IPS-18a (cell line): ENCODE measurements around the gene PIK3C2B.
"Not testable (repeated sequence)": the region's sequence is repeated elsewhere in the genome, so short reads cannot be mapped to it uniquely, and the experiment has no call there.

Experiments used
- H3K27ac ChIP-seq: one replicate; pipeline ENCODE4 v1.5.1; 2013; ENCODE audit warnings: low read length
- H3K27me3 ChIP-seq: one replicate; pipeline ENCODE4 v1.6.1; 2013; ENCODE audit warnings: mild to moderate bottlenecking, low read length; ENCODE audit not compliant: control insufficient read depth, insufficient read depth
- H3K36me3 ChIP-seq: one replicate; pipeline ENCODE4 v1.6.1; 2013; ENCODE audit warnings: low read depth, low read length; ENCODE audit not compliant: control insufficient read depth
- H3K4me1 ChIP-seq: one replicate; pipeline ENCODE4 v1.6.1; 2013; ENCODE audit warnings: low read depth, low read length; ENCODE audit not compliant: control insufficient read depth
- H3K4me3 ChIP-seq: one replicate; pipeline ENCODE4 v1.5.1; 2013; ENCODE audit warnings: low read length
- H3K9ac ChIP-seq: one replicate; pipeline ENCODE4 v1.6.1; 2013; ENCODE audit warnings: mild to moderate bottlenecking, low read length, moderate library complexity
- H3K9me3 ChIP-seq: one replicate; pipeline ENCODE4 v1.6.1; 2013; ENCODE audit warnings: low read depth, low read length; ENCODE audit not compliant: control insufficient read depth

The PIK3C2B gene

DNA sequence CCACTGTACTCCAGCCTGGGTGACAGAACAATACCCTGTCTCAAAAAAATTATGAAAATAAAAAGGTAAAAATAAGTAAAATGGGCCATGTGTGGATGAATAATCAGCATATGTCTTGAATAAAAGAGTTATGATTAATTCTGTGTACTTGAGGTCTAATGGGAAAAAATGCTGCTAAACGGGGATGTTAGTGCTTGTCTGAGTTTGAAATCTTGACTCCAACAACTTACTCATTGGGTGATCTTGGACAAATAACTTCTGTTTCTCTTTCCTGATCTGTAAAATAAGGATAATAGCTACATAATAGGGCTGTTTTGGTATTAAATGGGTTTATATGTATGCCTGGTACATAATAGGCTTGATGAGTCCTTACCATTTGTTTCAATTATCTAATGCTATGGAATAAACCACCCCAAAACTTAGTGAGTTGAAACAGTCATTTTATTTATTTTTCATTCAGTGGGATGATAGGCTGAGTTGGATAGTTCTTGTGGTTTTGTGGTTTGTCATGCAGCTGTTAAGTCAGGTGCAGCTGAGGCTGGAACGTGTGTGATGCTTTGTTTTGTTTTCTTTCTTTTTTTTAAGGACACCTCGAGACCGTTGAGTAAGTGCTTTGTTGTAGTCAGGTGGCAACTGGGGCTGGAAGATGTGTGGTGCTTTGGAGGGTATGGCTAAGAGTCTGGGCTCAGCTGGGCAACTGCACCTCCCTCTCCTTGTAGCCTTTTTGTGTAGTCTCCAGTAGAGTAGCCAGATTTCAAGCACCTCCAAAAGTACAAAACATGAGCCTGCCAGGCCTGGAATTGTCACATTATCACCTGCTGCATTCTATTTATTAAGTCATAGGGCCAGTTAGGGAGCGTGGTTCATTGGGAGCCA lies 26.5 kb upstream of the PIK3C2B start:
- no peaks in the 10 kb centered on the region for H3K27me3 ChIP-seq
- H3K4me1 ChIP-seq: no peaks in the 10 kb centered on the region

GRCh38 chr1:204517382-204517781 lies 22.8 kb upstream of the PIK3C2B start:
- H3K27ac ChIP-seq: not testable (repeated sequence)
- peak overlapping the region; percentile 94 for H3K9ac ChIP-seq

More for the DNA sequence above, 26.5 kb upstream of the PIK3C2B start:
- peaks cover 15% of the 10 kb centered on the region for H3K36me3 ChIP-seq
- no peak overlapping the region for H3K9ac ChIP-seq
- H3K9me3 ChIP-seq: no peaks in the 10 kb centered on the region
- H3K27ac ChIP-seq: no peak overlapping the region
- no peak overlapping the region for H3K4me3 ChIP-seq

GRCh38 chr1:204516180-204516879 lies 21.7 kb upstream of the PIK3C2B start, which contains the start of gene MDM4:
TSS of gene MDM4 (plus strand) at chr1:204516406. CDS start at chr1:204525519, 9,113 bp downstream.
- H3K4me1 ChIP-seq: no peaks in the 10 kb centered on the region
- H3K36me3 ChIP-seq: peaks cover 10% of the 10 kb centered on the region
- H3K4me3 ChIP-seq: peak within 1 kb of the TSS; percentile 93
- no peaks in the 10 kb centered on the region for H3K27me3 ChIP-seq
- peak within 1 kb of the TSS; percentile 99 for H3K27ac ChIP-seq
- H3K9ac ChIP-seq: peak within 1 kb of the TSS; percentile 94
- no peaks in the 10 kb centered on the region for H3K9me3 ChIP-seq

More at GRCh38 chr1:204517382-204517781, 22.8 kb upstream of the PIK3C2B start:
- H3K36me3 ChIP-seq, H3K27me3 ChIP-seq, H3K4me1 ChIP-seq, H3K9me3 ChIP-seq: not testable (repeated sequence)
- H3K4me3 ChIP-seq: peak overlapping the region; percentile 93

GRCh38 chr1:204514828-204515227 lies 20.2 kb upstream of the PIK3C2B start:
- Histone ChIP-seq H3K9me3 (no peaks in the 10 kb centered on the region), H3K27me3 (no peaks in the 10 kb centered on the region), H3K9ac (no peak overlapping the region), H3K4me1 (no peaks in the 10 kb centered on the region), H3K4me3 (no peak overlapping the region), H3K36me3 (peaks cover 10% of the 10 kb centered on the region), H3K27ac (no peak overlapping the region)

- Histone ChIP-seq H3K36me3 (peaks cover under 1% of the 10 kb centered on the region), H3K4me1 (no peaks in the 10 kb centered on the region), H3K27me3 (no peaks in the 10 kb centered on the region), H3K27ac (no peak overlapping the region), H3K4me3 (no peak overlapping the region), H3K9ac (no peak overlapping the region), H3K9me3 (no peaks in the 10 kb centered on the region)
Observed at GRCh38 chr1:204513117-204513716, 18.6 kb upstream of the PIK3C2B start.

GRCh38 chr1:204511366-204511765 lies 16.8 kb upstream of the PIK3C2B start:
- Histone ChIP-seq H3K27ac (no peak overlapping the region), H3K36me3 (no peaks in the 10 kb centered on the region), H3K4me3 (no peak overlapping the region), H3K27me3 (no peaks in the 10 kb centered on the region), H3K4me1 (no peaks in the 10 kb centered on the region), H3K9me3 (no peaks in the 10 kb centered on the region), H3K9ac (no peak overlapping the region)

- Histone ChIP-seq H3K27me3 (no peaks in the 10 kb centered on the region), H3K4me1 (no peaks in the 10 kb centered on the region), H3K9me3 (no peaks in the 10 kb centered on the region), H3K4me3 (no peak overlapping the region), H3K9ac (no peak overlapping the region), H3K27ac (no peak overlapping the region), H3K36me3 (no peaks in the 10 kb centered on the region)
Observed at GRCh38 chr1:204509186-204509635, 14.6 kb upstream of the PIK3C2B start.

DNA sequence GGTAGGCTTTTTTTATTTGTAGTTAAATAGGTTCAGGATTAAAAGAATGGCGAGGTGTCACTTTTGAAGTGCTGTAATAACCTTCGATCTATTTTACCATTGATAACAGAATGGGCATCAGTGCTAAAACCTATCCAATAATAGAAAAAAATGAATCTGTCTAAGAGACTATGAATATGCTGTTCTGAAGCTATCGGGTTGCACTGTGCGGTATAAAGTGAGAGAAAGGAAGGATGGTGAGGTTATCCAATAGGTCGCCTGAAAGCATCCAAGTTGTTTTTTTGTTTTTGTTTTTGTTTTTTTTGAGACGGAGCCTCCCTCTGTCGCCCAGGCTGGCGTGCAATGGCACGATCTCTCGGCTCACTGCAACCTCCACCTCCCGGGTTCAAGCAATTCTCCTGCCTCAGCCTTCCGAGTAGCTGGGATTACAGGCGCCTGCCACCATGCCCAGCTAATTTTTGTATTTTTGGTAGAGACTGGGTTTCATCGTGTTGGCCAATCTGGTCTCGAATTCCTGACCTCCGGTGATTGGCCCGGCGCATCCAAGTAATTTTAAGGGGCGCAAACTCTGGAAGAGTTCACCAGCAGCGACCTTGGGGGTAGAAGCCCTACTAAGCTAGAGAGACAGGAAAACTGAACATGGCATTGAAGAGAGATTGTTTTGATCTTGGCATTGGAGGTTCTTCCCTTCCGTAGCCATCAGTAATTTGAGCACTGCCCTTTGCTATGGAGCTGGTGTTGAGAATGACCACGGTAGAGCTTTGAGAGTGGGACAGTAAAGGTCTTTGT lies 12.9 kb upstream of the PIK3C2B start:
- Histone ChIP-seq H3K9me3 (no peaks in the 10 kb centered on the region), H3K27ac (peak overlapping the region; percentile 90), H3K4me3 (peak overlapping the region; percentile 96), H3K36me3 (no peaks in the 10 kb centered on the region), H3K9ac (peak overlapping the region; percentile 96), H3K4me1 (no peaks in the 10 kb centered on the region), H3K27me3 (no peaks in the 10 kb centered on the region)

DNA sequence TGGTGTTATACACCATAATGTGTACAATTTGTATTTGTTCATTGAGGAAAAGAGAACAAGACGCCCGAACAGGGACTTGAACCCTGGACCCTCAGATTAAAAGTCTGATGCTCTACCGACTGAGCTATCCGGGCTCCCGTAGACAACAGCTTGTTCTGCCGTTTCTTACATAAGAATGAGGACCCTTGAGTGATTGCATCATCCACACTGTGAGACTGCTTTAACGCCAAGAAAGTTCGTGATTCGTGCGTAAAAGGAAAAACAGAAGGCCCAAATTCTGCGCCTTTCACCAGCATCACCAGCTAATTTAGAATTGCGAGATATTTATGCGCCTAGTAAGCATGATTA lies 12.3 kb upstream of the PIK3C2B start:
- H3K9me3 ChIP-seq: no peaks in the 10 kb centered on the region
- no peaks in the 10 kb centered on the region for H3K4me1 ChIP-seq
- peak overlapping the region; percentile 96 for H3K9ac ChIP-seq
- no peaks in the 10 kb centered on the region for H3K27me3 ChIP-seq
- no peaks in the 10 kb centered on the region for H3K36me3 ChIP-seq
- peak overlapping the region; percentile 96 for H3K4me3 ChIP-seq
- peak overlapping the region; percentile 90 for H3K27ac ChIP-seq

DNA sequence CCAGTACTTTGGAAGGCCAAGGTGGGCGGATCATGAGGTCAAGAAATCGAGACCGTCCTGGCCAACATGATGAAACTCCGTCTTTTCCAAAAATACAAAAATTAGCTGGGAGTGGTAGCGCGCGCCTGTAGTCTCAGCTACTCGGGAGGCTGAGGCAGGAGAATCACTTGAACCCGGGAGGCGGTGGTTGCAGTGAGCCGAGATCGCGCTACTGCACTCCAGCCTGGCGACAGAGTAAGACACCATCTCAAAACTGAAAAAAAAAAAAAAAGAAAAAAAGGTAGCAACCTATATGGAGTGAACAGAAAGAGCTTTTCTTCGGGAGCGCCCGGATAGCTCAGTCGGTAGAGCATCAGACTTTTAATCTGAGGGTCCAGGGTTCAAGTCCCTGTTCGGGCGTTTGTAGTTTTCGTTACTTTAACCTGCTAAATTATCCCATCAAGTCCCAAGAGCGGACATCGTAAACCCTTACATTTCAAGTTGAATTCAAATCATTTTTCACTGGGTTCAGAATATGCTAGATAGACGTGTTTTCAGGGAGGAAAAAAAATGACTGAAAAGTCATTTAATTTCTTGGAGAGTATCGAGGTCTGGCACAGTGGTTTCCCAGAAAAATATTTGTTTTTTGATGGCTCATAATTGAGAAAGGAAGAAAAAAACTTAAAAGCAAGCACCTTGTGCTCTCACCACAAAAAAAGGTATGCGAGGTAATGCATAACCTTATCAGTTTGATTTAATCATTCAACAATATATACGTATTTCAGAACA lies 11.8 kb upstream of the PIK3C2B start:
- H3K27me3 ChIP-seq: no peaks in the 10 kb centered on the region
- no peaks in the 10 kb centered on the region for H3K4me1 ChIP-seq
- H3K27ac ChIP-seq: peak overlapping the region; percentile 60
- no peaks in the 10 kb centered on the region for H3K9me3 ChIP-seq
- no peaks in the 10 kb centered on the region for H3K36me3 ChIP-seq
- peak overlapping the region; percentile 96 for H3K4me3 ChIP-seq
- peak overlapping the region; percentile 61 for H3K9ac ChIP-seq
